Sigmoid colon (tissue), 7 donors: ENCODE results near the gene CTXN1. TPM values are rescaled to one million over a fixed set of nuclear protein-coding genes. Genes with fewer than 3 reads are reported as not detected.
A peak's percentile ranks its signal among the peaks of the same experiment; 100 is the strongest.
"Not testable (repeated sequence)": the region's sequence is repeated elsewhere in the genome, so short reads cannot be mapped to it uniquely, and the experiment has no call there.

Experiments used
- DNase-seq: peaks from one replicate; pipeline ENCODE4 v3.0.0-alpha.2; 2019
- H3K27ac ChIP-seq, 4 donors: fragments of 200-600 bp; sonication (generic); one replicate each; pipeline ENCODE4 v1.5.1; 2016 to 2019; ENCODE audit warnings: mild to moderate bottlenecking in 1 of 4
- H3K27me3 ChIP-seq, 3 donors: fragments of 200-600 bp; sonication (generic); one replicate each; pipeline ENCODE4 v1.5.1; 2019; ENCODE audit warnings: mild to moderate bottlenecking in 1 of 3
- H3K36me3 ChIP-seq, 4 donors: fragments of 200-600 bp; sonication (generic); one replicate each; pipeline ENCODE4 v1.5.1; 2016 to 2019
- H3K4me1 ChIP-seq, 4 donors: fragments of 200-600 bp; sonication (generic); one replicate each; pipeline ENCODE4 v1.5.1; 2017 to 2019
- H3K4me3 ChIP-seq, 4 donors: fragments of 200-600 bp; sonication (generic); one replicate each; pipeline ENCODE4 v1.5.1; 2017 to 2019; ENCODE audit warnings: mild to moderate bottlenecking in 2 of 4, moderate library complexity in 1 of 4
- H3K9me3 ChIP-seq, 4 donors: fragments of 200-600 bp in 3 of 4; sonication (generic) in 3 of 4; one replicate each; pipeline versions ENCODE4 v1.5.1 to v1.6.1; 2013 to 2019
- EP300 ChIP-seq, 4 donors: sonication (generic); formaldehyde crosslinking; IDR thresholded peaks; one replicate each; pipeline ENCODE4 v1.6.1; 2017; ENCODE audit warnings: antibody characterized with exemption in 4 of 4
- POLR2A ChIP-seq, 2 donors: fragments of 450-650 bp; IDR thresholded peaks; one replicate each; pipeline ENCODE4 v1.6.1; 2016; ENCODE audit warnings: antibody characterized with exemption in 2 of 2, mild to moderate bottlenecking in 2 of 2, moderate library complexity in 2 of 2
- POLR2AphosphoS5 ChIP-seq, 4 donors: sonication (generic); formaldehyde crosslinking; IDR thresholded peaks; one replicate each; pipeline ENCODE4 v1.6.1; 2017; ENCODE audit warnings: antibody characterized with exemption in 4 of 4
- WGBS, 2 donors: extraction: QIAGEN DNeasy Blood & Tissue Kit; methylation state at CpG; one replicate each; pipeline ENCODE4 v1.1.7; 2013; 5-methylcytosine and 5-hydroxymethylcytosine counted together
- intact Hi-C: fragments of 100-400 bp; cut with DNase I; formaldehyde crosslinking; loops from one replicate; pipeline ENCODE4 v1.15.1; 2023
- polyA plus RNA-seq, 3 donors: library from polyadenylated mRNA; stranded (reverse); fragments of 200-250 nt; gene quantifications; one replicate each; pipeline ENCODE4 v1.2.3, GENCODE V29; 2013
- total RNA-seq, 4 donors: library from RNA; depleted of rRNA; stranded (reverse); fragments of >200 nt; gene quantifications; one replicate each; pipeline ENCODE4 v1.1.0, GENCODE V29; 2016
- TF ChIP-seq, protein P1 (sequence below), 4 experiments: fragments of 450-650 bp in 3 of 4; fragments of 200-600 bp in 1 of 4; IDR thresholded peaks; one replicate each; pipeline ENCODE4 v1.5.1; 2016 to 2019; ENCODE audit warnings: antibody characterized with exemption in 4 of 4, mild to moderate bottlenecking in 3 of 4, moderate library complexity in 2 of 4
- donor health status: healthy with polysubstance abuse.
- donor health status: Bipolar disorder and iron deficiency.
- donor health status: healthy.

Gene CTXN1
- total and polyA plus RNA-seq, 7 donors: 0.60 to 92.2 (median 25.3) TPM

DNA sequence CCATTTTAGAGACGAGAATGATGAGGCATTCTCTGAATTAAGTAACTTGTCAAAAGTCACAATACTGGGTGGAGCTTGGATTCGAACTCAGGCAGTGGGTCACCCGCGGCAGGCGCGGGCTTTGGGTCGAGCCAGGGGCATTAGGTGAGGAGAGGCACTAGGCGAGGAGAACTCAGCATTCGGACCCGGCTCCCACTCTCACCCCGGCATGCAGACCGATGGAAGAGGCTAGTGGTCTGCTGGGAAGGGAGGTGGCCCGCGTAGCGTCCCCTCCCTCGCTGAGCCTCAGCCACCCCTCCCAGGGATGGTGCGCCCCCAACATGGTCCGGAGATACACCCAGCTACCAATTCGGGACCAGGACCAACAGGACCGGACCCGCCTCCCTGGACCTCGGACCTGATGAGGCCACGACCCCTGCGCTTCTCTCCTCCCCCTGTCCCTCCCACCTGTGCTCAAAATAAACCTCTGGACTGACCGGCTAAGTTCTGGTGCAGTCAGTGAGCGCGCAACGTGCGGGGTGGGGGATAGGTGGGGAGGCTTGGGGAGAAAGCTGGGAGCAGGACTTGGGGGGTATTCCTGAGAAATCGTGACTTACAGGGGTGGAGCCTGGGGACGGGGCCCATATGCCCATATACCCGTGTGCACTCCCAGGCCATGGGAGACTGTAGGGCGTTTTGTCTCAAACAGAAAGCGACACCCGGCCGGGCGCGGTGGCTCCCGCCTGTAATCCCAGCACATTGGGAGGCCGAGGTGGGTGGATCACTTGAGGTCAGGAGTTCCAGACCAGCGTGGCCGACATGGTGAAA lies 7.1 kb downstream of the CTXN1 start:
- no peak for DNase-seq
- TF ChIP-seq POLR2A (IDR thresholded peaks at IDR 0.05) (no peak), POLR2AphosphoS5 (IDR thresholded peaks at IDR 0.05) (no peak), EP300 (IDR thresholded peaks at IDR 0.05) (no peak)
- TF ChIP-seq, protein P1, sequence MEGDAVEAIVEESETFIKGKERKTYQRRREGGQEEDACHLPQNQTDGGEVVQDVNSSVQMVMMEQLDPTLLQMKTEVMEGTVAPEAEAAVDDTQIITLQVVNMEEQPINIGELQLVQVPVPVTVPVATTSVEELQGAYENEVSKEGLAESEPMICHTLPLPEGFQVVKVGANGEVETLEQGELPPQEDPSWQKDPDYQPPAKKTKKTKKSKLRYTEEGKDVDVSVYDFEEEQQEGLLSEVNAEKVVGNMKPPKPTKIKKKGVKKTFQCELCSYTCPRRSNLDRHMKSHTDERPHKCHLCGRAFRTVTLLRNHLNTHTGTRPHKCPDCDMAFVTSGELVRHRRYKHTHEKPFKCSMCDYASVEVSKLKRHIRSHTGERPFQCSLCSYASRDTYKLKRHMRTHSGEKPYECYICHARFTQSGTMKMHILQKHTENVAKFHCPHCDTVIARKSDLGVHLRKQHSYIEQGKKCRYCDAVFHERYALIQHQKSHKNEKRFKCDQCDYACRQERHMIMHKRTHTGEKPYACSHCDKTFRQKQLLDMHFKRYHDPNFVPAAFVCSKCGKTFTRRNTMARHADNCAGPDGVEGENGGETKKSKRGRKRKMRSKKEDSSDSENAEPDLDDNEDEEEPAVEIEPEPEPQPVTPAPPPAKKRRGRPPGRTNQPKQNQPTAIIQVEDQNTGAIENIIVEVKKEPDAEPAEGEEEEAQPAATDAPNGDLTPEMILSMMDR (IDR thresholded peaks at IDR 0.05): no peak
- peak overlapping the region in 3 of 4 donors; percentile 93 to 98 (median 97) for H3K27ac ChIP-seq
- intact Hi-C loops: no loop called here
- no peaks in the 10 kb centered on the region for H3K9me3 ChIP-seq
- peaks cover 11 to 16% (median 13%) of the 10 kb centered on the region in 4 donors for H3K36me3 ChIP-seq
- H3K27me3 ChIP-seq: peaks cover 38 to 52% (median 52%) of the 10 kb centered on the region in 3 donors
- H3K4me3 ChIP-seq: no peak overlapping the region
- WGBS, 2 donors: 28 to 39% methylated on average over 42 of the region's 42 CpGs
- H3K4me1 ChIP-seq: peaks cover 0 to 72% (median 71%) of the 10 kb centered on the region in 4 donors

DNA sequence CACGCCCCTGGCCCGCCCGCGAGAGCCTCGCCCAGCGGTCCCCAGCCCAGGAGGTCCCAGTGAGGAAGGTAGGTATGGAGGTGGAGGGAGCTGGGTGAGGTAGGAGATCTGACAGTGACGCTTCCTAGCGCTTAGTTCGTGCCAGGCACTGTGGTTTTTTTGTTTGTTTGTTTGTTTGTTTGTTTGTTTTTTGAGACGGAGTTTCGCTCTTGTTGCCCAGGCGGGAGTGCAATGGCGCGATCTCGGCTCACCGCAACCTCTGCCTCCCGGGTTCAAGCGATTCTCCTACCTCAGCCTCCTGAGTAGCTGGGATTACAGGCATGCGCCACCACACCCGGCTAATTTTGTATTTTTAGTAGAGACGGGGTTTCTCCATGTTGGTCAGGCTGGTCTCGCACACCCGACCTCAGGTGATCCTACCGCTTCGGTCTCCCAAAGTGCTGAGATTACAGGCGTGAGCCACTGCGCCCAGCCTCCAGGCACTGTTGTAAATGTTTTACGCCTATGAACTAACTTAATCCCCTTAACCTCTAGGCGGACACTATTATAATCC lies 7.8 kb downstream of the CTXN1 start:
- Histone ChIP-seq H3K27me3 (peaks cover 38 to 52% (median 52%) of the 10 kb centered on the region in 3 donors), H3K4me3 (peak overlapping the region in 2 of 4 donors; percentile 38 to 42), H3K27ac (peak overlapping the region in 2 of 4 donors; percentile 27 to 81), H3K4me1 (peaks cover 0 to 66% (median 64%) of the 10 kb centered on the region in 4 donors), H3K36me3 (peaks cover 11 to 19% (median 13%) of the 10 kb centered on the region in 4 donors)
- 9 to 21% methylated on average over 28 to 29 of the region's 29 CpGs for WGBS, 2 donors
- H3K9me3 ChIP-seq, DNase-seq, intact Hi-C loops: not testable (repeated sequence)
- TF ChIP-seq, protein P1 (IDR thresholded peaks at IDR 0.05): peak in 1 of 4 experiments; percentile 0

DNA sequence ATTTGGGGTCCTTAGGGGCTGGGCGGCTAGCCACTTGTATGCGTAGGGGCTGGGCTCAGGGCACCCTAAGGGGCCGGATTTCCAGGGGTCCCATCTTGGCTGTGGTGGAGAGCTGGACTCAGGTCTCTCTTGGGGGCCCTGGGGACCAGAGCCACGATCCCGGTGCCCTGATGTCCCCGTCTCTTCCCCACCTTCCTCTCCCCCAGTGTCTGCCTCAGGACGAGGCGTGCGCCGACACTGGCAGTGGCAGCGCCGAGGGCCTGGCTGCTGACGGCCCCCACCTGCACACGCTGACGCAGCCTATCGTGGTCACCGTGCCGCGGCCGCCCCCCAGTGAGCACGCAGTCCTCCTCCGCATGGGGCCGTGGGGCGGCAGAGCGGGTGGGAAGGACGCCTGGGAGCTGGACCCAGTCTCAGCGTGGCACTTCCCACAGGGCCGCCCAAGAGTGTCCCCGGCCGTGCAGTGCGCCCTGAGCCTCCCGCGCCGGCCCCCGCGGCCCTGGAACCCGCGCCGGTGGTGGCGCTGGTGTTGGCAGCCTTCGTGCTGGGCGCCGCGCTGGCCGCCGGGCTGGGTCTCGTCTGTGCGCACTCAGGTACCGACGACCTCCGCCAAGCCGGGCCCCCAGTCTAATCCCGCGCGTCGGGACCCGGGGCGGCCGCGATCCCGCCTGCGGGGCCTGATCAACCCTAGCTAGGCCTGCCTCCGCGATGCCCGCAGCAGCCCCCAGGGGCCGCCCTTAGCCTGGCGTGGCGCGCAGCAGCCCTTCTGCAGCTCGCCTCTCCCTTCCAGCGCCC lies 8.5 kb downstream of the CTXN1 start:
- peaks cover 11 to 19% (median 14%) of the 10 kb centered on the region in 4 donors for H3K36me3 ChIP-seq
- peak overlapping the region in 3 of 4 donors; percentile 6 to 42 (median 38) for H3K4me3 ChIP-seq
- H3K4me1 ChIP-seq: peaks cover 0 to 59% (median 57%) of the 10 kb centered on the region in 4 donors
- DNase-seq: no peak
- 1 to 2% methylated on average over 71 of the region's 71 CpGs for WGBS, 2 donors
- H3K27me3 ChIP-seq: peaks cover 38 to 52% (median 52%) of the 10 kb centered on the region in 3 donors
- intact Hi-C loops: no loop called here
- H3K9me3 ChIP-seq: no peaks in the 10 kb centered on the region
- H3K27ac ChIP-seq: peak overlapping the region; percentile 13 to 81 (median 34)
- TF ChIP-seq, protein P1 (IDR thresholded peaks at IDR 0.05): peak; percentile 13 to 63 (median 40)
- TF ChIP-seq POLR2A (IDR thresholded peaks at IDR 0.05): no peak
- TF ChIP-seq POLR2AphosphoS5 (IDR thresholded peaks at IDR 0.05): peak in 1 of 4 donors; percentile 8

DNA sequence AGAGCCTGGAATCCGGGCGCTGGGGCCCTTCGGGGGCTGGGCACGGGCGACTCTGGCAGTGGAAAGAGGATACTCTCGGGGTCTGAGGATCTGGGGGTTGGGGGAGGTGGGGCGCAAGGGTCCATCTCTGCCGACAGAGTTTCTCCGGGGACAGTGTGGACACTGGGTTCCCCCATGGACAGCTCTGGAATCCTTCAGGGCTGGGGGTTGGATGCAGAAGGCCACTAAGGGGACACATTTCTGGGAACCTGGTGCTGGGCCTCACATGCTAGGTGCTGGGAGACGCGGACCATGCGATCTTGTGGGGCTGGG lies 9.0 kb downstream of the CTXN1 start:
- Histone ChIP-seq H3K4me1 (peaks cover 0 to 53% (median 51%) of the 10 kb centered on the region in 4 donors), H3K4me3 (peak overlapping the region in 3 of 4 donors; percentile 8 to 42 (median 33)), H3K27me3 (peaks cover 38 to 52% (median 52%) of the 10 kb centered on the region in 3 donors), H3K36me3 (peaks cover 13 to 19% (median 14%) of the 10 kb centered on the region in 4 donors), H3K9me3 (no peaks in the 10 kb centered on the region), H3K27ac (peak overlapping the region in 1 of 4 donors; percentile 81)
- intact Hi-C loops: no loop called here
- WGBS, 2 donors: 6 to 7% methylated on average over 12 of the region's 12 CpGs
- DNase-seq: no peak
- no peak for TF ChIP-seq POLR2A (IDR thresholded peaks at IDR 0.05)
- TF ChIP-seq, protein P1 (IDR thresholded peaks at IDR 0.05): no peak
- no peak for TF ChIP-seq EP300 (IDR thresholded peaks at IDR 0.05)
